ENCODE results near the gene GSTM5.
"Not testable (repeated sequence)": the region's sequence is repeated elsewhere in the genome, so short reads cannot be mapped to it uniquely, and the experiment has no call there.

The GSTM5 gene

DNA sequence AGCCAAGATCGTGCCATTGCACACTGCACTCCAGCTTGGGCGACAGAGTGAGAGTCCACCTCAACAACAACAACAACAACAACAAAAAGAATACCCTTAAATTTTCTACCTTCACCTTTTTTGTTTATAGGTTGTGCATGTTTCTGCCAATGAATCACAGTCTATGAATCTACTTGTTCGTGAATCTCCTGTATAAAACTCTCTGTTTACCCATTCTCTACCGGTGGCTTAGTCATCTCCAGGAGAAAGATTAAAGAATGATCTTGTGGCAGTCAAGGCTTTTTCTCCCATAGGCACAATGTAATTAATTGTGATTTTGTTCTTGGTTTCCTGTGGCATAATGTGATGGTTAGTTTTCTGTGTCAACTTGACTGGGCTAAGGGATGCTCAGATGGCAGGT, 14.2 kb upstream of the GSTM5 start:
- DNase-seq: not testable (repeated sequence)

- DNase-seq: not testable (repeated sequence)
Measured at GRCh38 chr1:109702940-109703339, 9.1 kb upstream of the GSTM5 start.

DNA sequence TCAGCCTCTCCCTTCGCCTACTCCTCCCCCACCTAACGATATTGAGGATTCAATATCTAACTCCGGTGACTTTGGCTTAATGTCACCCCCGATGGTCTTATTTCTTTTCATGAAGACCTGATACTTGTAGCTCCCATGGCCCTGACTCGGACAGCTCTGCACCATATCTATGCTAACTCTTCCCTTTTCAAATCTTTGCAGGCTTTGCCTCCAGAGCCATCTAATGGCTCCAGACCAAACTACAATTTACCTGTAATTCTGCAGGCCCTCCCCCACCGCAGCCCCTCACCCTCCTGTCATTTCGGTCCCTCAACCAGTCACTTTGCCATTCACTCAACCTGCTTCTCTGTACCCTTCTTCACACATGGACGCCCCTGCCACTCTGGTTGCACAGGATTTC, 7.9 kb upstream of the GSTM5 start:
- DNase-seq: no peak

- DNase-seq: no peak
Measured at GRCh38 chr1:109705411-109705810, 6.6 kb upstream of the GSTM5 start.

DNA sequence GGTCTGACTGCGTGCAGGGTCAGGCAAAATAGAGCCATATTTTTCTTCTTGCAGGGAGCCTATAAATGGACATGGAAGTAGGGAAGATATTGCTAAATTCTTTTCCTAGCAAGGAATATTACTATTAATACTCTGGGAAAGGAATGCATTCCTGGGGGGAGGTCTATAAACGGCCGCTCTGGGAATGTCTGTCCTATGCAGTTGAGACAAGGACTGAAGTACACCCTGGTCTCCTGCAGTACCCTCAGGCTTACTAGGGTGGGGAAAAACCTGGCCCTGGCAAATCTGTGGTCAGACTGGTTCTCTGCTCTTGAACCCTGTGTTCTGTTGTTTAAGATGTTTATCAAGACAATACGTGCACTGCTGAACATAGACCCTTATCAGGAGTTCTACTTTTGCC, 3.1 kb upstream of the GSTM5 start:
- DNase-seq: not testable (repeated sequence)

DNA sequence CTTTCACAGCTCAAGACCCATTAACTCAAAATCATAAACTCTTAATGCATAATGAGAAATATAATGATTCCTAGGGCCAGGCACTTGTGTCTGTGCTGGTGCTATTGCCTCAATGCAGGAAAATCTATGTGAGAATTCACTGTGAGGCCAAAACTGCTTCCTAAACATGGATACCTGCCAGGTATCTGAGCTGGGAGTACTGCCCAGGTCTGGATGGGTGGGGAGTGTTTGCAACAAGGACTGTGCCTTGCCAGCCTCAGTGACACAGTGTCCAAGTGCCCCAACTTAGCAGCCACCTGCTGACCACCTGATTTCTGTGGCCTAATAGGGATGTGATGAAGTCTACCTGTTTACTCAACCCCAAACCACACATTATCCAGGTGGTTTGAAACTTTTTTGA, 2.2 kb upstream of the GSTM5 start:
- not testable (repeated sequence) for DNase-seq

DNA sequence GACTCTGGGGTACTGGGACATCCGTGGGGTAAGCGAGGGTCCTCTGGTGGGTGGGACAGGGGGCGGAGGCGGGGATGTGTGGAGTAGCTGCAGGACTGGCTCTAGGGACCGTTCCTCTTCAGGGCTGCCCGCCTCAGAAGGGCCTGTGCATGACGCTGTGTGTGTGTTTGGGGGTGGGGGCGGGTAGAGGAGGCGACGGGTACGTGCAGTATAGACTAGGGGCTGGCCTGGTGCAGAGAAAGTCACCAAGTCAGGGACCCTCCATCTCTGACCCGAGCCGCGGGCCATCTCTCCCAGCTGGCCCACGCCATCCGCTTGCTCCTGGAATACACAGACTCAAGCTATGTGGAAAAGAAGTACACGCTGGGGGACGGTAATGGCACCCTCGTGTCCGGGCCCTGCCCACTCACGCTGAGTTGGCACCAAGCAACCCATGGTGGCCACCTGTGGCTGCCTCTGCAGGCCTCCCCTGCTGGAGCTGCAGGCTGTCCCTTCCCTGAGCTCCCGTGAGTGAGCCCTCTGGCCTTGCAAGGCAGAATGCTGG, 342 bp downstream of the GSTM5 start:
- no peak for DNase-seq

DNA sequence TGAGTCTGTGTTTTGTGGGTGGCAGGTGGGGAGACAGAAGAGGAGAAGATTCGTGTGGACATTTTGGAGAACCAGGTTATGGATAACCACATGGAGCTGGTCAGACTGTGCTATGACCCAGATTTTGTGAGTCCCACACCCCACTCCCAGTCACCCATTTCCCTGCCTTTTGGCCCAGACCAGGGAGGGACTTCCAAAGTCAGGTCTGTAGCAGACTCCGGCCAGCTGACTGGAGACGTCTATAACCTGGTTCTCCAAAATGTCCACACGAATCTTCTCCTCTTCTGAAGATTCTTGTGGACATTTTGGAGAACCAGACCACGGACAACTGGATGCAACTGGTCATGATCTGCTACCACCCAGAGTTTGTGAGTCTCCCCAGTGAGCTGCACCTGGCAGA, 1.6 kb downstream of the GSTM5 start:
- DNase-seq: no peak

DNA sequence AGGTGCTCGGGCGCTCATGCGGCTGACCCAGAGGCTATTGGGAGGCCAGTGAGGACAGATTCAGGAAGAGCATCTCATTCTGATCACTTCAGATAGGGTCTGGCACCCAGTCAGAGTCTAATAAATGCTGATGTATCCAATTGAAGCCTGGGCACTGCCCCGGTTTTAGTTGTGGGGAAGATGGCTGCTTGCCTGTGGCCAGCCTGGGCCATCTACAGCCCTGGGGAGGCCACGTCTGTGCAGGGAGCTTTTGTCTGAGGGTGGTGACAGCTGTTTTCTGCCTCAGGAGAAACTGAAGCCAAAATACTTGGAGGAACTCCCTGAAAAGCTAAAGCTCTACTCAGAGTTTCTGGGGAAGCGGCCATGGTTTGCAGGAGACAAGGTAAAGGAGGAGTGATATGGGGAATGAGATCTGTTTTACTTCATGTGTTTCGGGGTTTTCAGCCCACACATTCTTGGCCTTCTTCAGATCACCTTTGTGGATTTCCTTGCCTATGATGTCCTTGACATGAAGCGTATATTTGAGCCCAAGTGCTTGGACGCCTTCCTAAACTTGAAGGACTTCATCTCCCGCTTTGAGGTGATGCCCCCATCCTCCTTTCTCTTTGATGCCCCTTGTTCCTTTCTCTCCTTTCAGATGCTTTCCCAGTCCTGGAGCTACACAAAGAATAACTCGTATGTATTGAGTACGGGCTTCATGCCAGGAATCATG, 2.8 kb downstream of the GSTM5 start:
- DNase-seq: no peak

- no peak for DNase-seq
Measured at GRCh38 chr1:109716121-109716520, 4.1 kb downstream of the GSTM5 start.

GRCh38 chr1:109716570-109717090, 4.6 kb downstream of the GSTM5 start:
- no peak for DNase-seq

DNA sequence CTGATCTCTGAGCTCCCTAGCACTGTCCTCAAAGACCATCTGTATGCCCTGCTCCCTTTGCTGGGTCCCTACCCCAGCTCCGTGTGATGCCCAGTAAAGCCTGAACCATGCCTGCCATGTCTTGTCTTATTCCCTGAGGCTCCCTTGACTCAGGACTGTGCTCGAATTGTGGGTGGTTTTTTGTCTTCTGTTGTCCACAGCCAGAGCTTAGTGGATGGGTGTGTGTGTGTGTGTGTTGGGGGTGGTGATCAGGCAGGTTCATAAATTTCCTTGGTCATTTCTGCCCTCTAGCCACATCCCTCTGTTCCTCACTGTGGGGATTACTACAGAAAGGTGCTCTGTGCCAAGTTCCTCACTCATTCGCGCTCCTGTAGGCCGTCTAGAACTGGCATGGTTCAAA, 5.7 kb downstream of the GSTM5 start:
- no peak for DNase-seq

- no peak for DNase-seq
Measured at GRCh38 chr1:109718495-109718894, 6.4 kb downstream of the GSTM5 start.

- DNase-seq: no peak
Measured at GRCh38 chr1:109719337-109719837, 7.3 kb downstream of the GSTM5 start.

GRCh38 chr1:109721042-109721441, 9.0 kb downstream of the GSTM5 start:
- DNase-seq: no peak

GRCh38 chr1:109721971-109722370, 9.9 kb downstream of the GSTM5 start:
- no peak for DNase-seq

- DNase-seq: no peak
Measured at GRCh38 chr1:109722908-109723691, 11.0 kb downstream of the GSTM5 start.

GRCh38 chr1:109724933-109725332, 12.9 kb downstream of the GSTM5 start:
- no peak for DNase-seq

GRCh38 chr1:109725510-109725909, 13.5 kb downstream of the GSTM5 start:
- DNase-seq: no peak

- no peak for DNase-seq
Measured at GRCh38 chr1:109726007-109726406, 14.0 kb downstream of the GSTM5 start.

DNA sequence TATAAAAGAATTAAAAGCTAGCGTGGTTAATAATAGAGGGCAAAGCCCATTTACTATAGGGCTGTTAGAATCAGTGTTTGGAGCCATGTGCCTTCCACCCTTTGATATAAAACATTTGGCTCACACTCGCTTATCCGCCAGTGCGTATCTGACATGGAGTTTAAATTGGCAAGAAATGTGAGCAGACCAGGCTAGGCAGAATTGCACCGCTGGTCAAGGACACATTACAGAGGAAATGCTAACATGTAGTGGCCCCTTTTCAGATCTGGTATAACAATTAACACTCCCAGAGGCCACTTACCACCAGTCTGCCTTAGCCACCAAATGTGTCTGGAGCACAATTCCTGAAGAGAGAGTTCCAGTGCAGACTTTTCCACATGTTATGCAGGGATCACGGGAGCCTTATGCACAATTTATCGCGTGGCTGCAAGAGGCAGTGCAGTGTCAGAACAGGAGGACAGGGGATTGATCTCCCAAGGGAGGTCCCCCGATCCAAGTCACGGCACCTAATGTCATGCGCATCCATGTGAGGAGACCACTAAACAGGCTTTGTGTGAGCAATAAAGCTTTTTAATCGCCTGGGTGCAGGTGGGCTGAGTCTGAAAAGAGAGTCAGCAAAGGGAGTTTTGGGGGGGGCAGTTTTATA, 14.8 kb downstream of the GSTM5 start:
- DNase-seq: no peak

- no peak for DNase-seq
Measured at GRCh38 chr1:109728870-109729269, 16.8 kb downstream of the GSTM5 start.

GRCh38 chr1:109730666-109731065, 18.6 kb downstream of the GSTM5 start:
- DNase-seq: no peak

All from activated gamma-delta T cell (primary cell).